Panc1 (cell line): Measurements from ENCODE around the gene TXK. TPM values are rescaled to one million over a fixed set of nuclear protein-coding genes. Genes with fewer than 3 reads are reported as not detected.

Source experiments
- ATAC-seq: fragments of 200-7000 bp; cut with Tn5 transposase; 2 replicates; pipeline ENCODE4 v1.9.1; 2020; ENCODE audit warnings: mild to moderate bottlenecking, moderate library complexity
- BruUV-seq: library from RNA; stranded (reverse); fragments of 400-500 nt; replicated peaks from 2 replicates; lab custom pipeline; 2021; lab: Mats Ljungman, UMichigan
- CTCF ChIA-PET: fragments of 300-600 bp; sonication (Branson Sonifier 250); formaldehyde crosslinking; loops from one replicate; lab custom pipeline; 2022; ENCODE audit warnings: antibody characterized with exemption; lab: Charles Lee
- POLR2A ChIA-PET: fragments of 300-600 bp; sonication (Branson Sonifier 250); formaldehyde crosslinking; loops from one replicate; lab custom pipeline; 2022; ENCODE audit warnings: antibody characterized with exemption; lab: Charles Lee
- DNase-seq: peaks from one replicate; pipeline ENCODE4 v3.0.0-alpha.2; 2010; ENCODE audit warnings: low read depth, low spot score
- H3K27ac ChIP-seq: 2 replicates; pipeline ENCODE4 v1.5.1; 2011; ENCODE audit warnings: mild to moderate bottlenecking, low read length, inconsistent platforms
- H3K27me3 ChIP-seq: fragments of 200-500 bp; sonication (Bioruptor generic); 2 replicates; pipeline ENCODE4 v1.6.0; 2014; ENCODE audit warnings: low read length, inconsistent platforms; ENCODE audit not compliant: control insufficient read depth, insufficient read depth
- H3K36me3 ChIP-seq: fragments of 200-500 bp; sonication (Bioruptor generic); 2 replicates; pipeline ENCODE4 v1.5.1; 2014; ENCODE audit warnings: inconsistent platforms, mild to moderate bottlenecking, low read length, moderate library complexity; ENCODE audit not compliant: control insufficient read depth, insufficient read depth
- H3K4me1 ChIP-seq: 2 replicates; pipeline ENCODE4 v1.5.1; 2011; ENCODE audit warnings: inconsistent platforms, mild to moderate bottlenecking, low read length, moderate library complexity; ENCODE audit not compliant: control insufficient read depth, insufficient read depth
- H3K4me3 ChIP-seq, 2 experiments: 2 replicates each; pipeline ENCODE4 v1.5.1; 2011 to 2012; ENCODE audit warnings: low read depth in 2 of 2, low read length in 2 of 2, mild to moderate bottlenecking in 2 of 2, inconsistent platforms in 1 of 2, moderate library complexity in 1 of 2
- H3K9me3 ChIP-seq: fragments of 200-500 bp; sonication (Bioruptor generic); 2 replicates; pipeline ENCODE4 v1.5.1; 2014; ENCODE audit warnings: low read depth, mild to moderate bottlenecking, inconsistent platforms, low read length, moderate library complexity; ENCODE audit not compliant: control insufficient read depth, insufficient read depth
- POLR2AphosphoS5 ChIP-seq: IDR thresholded peaks from 2 replicates; pipeline ENCODE4 v1.6.1; 2012; ENCODE audit warnings: mild to moderate bottlenecking, low read depth, low read length, moderate library complexity
- SIN3A ChIP-seq: IDR thresholded peaks from 2 replicates; pipeline ENCODE4 v1.6.1; 2012; ENCODE audit warnings: low read depth, mild to moderate bottlenecking, low read length, moderate library complexity, borderline replicate concordance; ENCODE audit not compliant: insufficient read depth
- TCF7L2 ChIP-seq: IDR thresholded peaks from 2 replicates; pipeline ENCODE4 v1.6.1; 2011; ENCODE audit warnings: mild to moderate bottlenecking, low read depth, low read length, inconsistent platforms
- in situ Hi-C: cut with HindIII; loops from 2 replicates; pipeline ENCODE4 v1.10.0; 2016; ENCODE audit warnings: low sequenced_read_pairs, low pct_unique_long_range_greater_than_20kb
- intact Hi-C: fragments of 100-400 bp; cut with micrococcal nuclease; formaldehyde crosslinking; loops from one replicate; pipeline ENCODE4 v1.10.0; 2022; ENCODE audit not compliant: unreplicated experiment
- total RNA-seq: library from RNA; stranded (reverse); gene quantifications from one replicate; pipeline ENCODE4 v1.2.1, GENCODE V29; 2021; ENCODE audit not compliant: unreplicated experiment
- TF ChIP-seq, protein P1 (sequence below): fragments of 450-650 bp; IDR thresholded peaks from 2 replicates; pipeline ENCODE4 v1.5.1; 2017; ENCODE audit warnings: mild to moderate bottlenecking
- TF ChIP-seq, protein P2 (sequence below), 2 experiments: IDR thresholded peaks; 2 replicates each; pipeline ENCODE4 v1.6.1; 2011 to 2012; ENCODE audit warnings: low read depth in 2 of 2, control low read depth in 1 of 2, low read length in 1 of 2, mild to moderate bottlenecking in 1 of 2, moderate library complexity in 1 of 2; ENCODE audit not compliant: insufficient read depth in 1 of 2

TXK gene
- total RNA-seq, 1 experiment from 2014 or later: 0.26 TPM

DNA sequence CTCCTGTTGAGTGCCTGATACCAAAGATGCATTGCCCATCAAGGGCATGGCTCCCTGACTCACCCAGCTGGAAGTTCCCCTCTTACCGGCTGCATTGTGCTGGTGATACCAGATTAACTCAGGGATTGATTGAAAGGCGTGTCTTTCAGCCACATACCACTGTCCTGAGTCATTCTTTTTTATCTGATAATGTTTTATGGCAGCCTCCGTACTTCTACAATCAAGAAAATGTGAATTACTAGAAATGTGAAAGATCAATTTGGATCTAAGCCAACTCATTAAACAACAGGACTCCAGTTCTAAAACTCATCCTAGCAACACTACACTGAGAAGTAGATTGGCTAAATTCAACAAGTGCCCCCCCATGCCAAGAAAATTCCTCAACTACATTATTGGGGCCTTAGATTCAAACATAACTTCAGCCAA lies 40.0 kb downstream of the TXK start:
- H3K9me3 ChIP-seq: no peaks in the 10 kb centered on the region
- H3K27me3 ChIP-seq: peaks cover 2% of the 10 kb centered on the region; the same call in 1 of the 2 replicates
- in situ Hi-C loops: no loop called here
- no TSS peak for BruUV-seq
- no peaks in the 10 kb centered on the region for H3K36me3 ChIP-seq
- DNase-seq (no peak), ATAC-seq (no peak)
- no peaks in the 10 kb centered on the region for H3K4me1 ChIP-seq
- H3K27ac ChIP-seq: no peak overlapping the region
- ChIA-PET CTCF (no interaction called here), POLR2A (no interaction called here)
- TF ChIP-seq, protein P1, sequence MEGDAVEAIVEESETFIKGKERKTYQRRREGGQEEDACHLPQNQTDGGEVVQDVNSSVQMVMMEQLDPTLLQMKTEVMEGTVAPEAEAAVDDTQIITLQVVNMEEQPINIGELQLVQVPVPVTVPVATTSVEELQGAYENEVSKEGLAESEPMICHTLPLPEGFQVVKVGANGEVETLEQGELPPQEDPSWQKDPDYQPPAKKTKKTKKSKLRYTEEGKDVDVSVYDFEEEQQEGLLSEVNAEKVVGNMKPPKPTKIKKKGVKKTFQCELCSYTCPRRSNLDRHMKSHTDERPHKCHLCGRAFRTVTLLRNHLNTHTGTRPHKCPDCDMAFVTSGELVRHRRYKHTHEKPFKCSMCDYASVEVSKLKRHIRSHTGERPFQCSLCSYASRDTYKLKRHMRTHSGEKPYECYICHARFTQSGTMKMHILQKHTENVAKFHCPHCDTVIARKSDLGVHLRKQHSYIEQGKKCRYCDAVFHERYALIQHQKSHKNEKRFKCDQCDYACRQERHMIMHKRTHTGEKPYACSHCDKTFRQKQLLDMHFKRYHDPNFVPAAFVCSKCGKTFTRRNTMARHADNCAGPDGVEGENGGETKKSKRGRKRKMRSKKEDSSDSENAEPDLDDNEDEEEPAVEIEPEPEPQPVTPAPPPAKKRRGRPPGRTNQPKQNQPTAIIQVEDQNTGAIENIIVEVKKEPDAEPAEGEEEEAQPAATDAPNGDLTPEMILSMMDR: no peak
- TF ChIP-seq POLR2AphosphoS5 (no peak), SIN3A (no peak), TCF7L2 (no peak)
- TF ChIP-seq, protein P2, sequence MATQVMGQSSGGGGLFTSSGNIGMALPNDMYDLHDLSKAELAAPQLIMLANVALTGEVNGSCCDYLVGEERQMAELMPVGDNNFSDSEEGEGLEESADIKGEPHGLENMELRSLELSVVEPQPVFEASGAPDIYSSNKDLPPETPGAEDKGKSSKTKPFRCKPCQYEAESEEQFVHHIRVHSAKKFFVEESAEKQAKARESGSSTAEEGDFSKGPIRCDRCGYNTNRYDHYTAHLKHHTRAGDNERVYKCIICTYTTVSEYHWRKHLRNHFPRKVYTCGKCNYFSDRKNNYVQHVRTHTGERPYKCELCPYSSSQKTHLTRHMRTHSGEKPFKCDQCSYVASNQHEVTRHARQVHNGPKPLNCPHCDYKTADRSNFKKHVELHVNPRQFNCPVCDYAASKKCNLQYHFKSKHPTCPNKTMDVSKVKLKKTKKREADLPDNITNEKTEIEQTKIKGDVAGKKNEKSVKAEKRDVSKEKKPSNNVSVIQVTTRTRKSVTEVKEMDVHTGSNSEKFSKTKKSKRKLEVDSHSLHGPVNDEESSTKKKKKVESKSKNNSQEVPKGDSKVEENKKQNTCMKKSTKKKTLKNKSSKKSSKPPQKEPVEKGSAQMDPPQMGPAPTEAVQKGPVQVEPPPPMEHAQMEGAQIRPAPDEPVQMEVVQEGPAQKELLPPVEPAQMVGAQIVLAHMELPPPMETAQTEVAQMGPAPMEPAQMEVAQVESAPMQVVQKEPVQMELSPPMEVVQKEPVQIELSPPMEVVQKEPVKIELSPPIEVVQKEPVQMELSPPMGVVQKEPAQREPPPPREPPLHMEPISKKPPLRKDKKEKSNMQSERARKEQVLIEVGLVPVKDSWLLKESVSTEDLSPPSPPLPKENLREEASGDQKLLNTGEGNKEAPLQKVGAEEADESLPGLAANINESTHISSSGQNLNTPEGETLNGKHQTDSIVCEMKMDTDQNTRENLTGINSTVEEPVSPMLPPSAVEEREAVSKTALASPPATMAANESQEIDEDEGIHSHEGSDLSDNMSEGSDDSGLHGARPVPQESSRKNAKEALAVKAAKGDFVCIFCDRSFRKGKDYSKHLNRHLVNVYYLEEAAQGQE (IDR thresholded peaks at IDR 0.05; ENCODE audit: insufficient read depth in 1 of 2, low read depth in 2 of 2, low read length in 1 of 2): no peak
- intact Hi-C loops: no loop called here
- H3K4me3 ChIP-seq: no peak overlapping the region

DNA sequence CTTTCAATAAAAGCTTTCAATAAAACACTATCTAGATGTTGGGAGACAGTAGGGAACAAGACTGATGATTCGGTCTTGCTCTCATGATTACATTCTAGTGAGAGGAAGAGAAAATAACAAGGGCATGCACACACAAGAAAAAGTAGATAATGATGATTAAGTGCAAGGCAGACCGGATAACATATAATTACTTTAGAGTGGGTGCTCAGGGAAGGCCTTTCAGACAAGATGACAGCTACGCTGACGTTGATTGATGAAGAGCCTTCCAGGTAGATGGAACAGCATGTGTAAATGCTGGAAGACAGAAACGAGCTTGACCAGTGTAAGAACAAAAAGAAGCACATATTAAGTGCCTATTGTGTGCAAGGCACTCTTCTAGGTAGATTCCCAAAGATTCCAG lies 43.4 kb downstream of the TXK start:
- Histone ChIP-seq H3K27ac (no peak overlapping the region), H3K27me3 (peaks cover 2% of the 10 kb centered on the region; the same call in 1 of the 2 replicates), H3K36me3 (no peaks in the 10 kb centered on the region), H3K4me3 (no peak overlapping the region), H3K9me3 (no peaks in the 10 kb centered on the region), H3K4me1 (no peaks in the 10 kb centered on the region)
- TF ChIP-seq TCF7L2 (no peak), SIN3A (no peak), POLR2AphosphoS5 (no peak)
- TF ChIP-seq, protein P1: no peak
- TF ChIP-seq, protein P2 (IDR thresholded peaks at IDR 0.05; ENCODE audit: insufficient read depth in 1 of 2, low read depth in 2 of 2, low read length in 1 of 2): no peak
- ATAC-seq (no peak), DNase-seq (no peak)
- ChIA-PET POLR2A (no interaction called here), CTCF (no interaction called here)
- intact Hi-C loops (no loop called here), in situ Hi-C loops (no loop called here)
- no TSS peak for BruUV-seq
